WTC11 (cell line): Measurements from ENCODE around the gene CNGA3.

Source experiments
- ETV6 ChIP-seq: sonication (generic); formaldehyde crosslinking; IDR thresholded peaks from 2 replicates; pipeline ENCODE4 v1.8.1; 2022; ENCODE audit warnings: mild to moderate bottlenecking, missing genetic modification reagents
- FOXJ3 ChIP-seq: sonication (generic); formaldehyde crosslinking; IDR thresholded peaks from 2 replicates; pipeline ENCODE4 v1.9.0; 2021; ENCODE audit warnings: missing genetic modification reagents, mild to moderate bottlenecking, borderline replicate concordance
- JUN ChIP-seq: sonication (generic); formaldehyde crosslinking; IDR thresholded peaks from 2 replicates; pipeline ENCODE4 v1.8.0; 2023; ENCODE audit warnings: mild to moderate bottlenecking, missing genetic modification reagents
- NR3C1 ChIP-seq: sonication (generic); formaldehyde crosslinking; conservative IDR thresholded peaks from 2 replicates; pipeline ENCODE4 v1.8.1; 2023; ENCODE audit warnings: low read depth, mild to moderate bottlenecking, missing genetic modification reagents
- OVOL2 ChIP-seq: fragments of 250-450 bp; sonication (Bioruptor Pico); IDR thresholded peaks from 2 replicates; pipeline ENCODE4 v1.9.0; 2021; ENCODE audit warnings: mild to moderate bottlenecking, borderline replicate concordance
- SP1 ChIP-seq: sonication (generic); formaldehyde crosslinking; conservative IDR thresholded peaks from 2 replicates; pipeline ENCODE4 v1.8.1; 2022; ENCODE audit warnings: missing genetic modification reagents
- TCF7 ChIP-seq: sonication (generic); formaldehyde crosslinking; IDR thresholded peaks from 2 replicates; pipeline ENCODE4 v1.8.0; 2022; ENCODE audit warnings: mild to moderate bottlenecking, low read depth, missing genetic modification reagents, moderate library complexity
- TEAD4 ChIP-seq: sonication (generic); formaldehyde crosslinking; IDR thresholded peaks from 2 replicates; pipeline ENCODE4 v1.8.0; 2022; ENCODE audit warnings: mild to moderate bottlenecking, missing genetic modification reagents
- TP53 ChIP-seq: sonication (generic); formaldehyde crosslinking; IDR thresholded peaks from 2 replicates; pipeline ENCODE4 v1.8.1; 2023; ENCODE audit warnings: mild to moderate bottlenecking, missing genetic modification reagents
- ZNF263 ChIP-seq: sonication (generic); formaldehyde crosslinking; IDR thresholded peaks from 2 replicates; pipeline ENCODE4 v1.8.1; 2022; ENCODE audit warnings: low read depth, mild to moderate bottlenecking, moderate library complexity, missing genetic modification reagents
- ZNF317 ChIP-seq: sonication (generic); formaldehyde crosslinking; IDR thresholded peaks from 2 replicates; pipeline ENCODE4 v1.8.1; 2023; ENCODE audit warnings: low read depth, mild to moderate bottlenecking, moderate library complexity, missing genetic modification reagents, borderline replicate concordance
- ZNF396 ChIP-seq: fragments of 250-450 bp; sonication (Bioruptor Pico); IDR thresholded peaks from 2 replicates; pipeline ENCODE4 v1.8.0; 2021; ENCODE audit warnings: mild to moderate bottlenecking, moderate library complexity, borderline replicate concordance
- TF ChIP-seq, protein P1 (sequence below): fragments of 200-600 bp; IDR thresholded peaks from 2 replicates; pipeline ENCODE4 v1.8.0; 2022; ENCODE audit warnings: antibody characterized with exemption
- TF ChIP-seq, protein P2 (sequence below): sonication (generic); formaldehyde crosslinking; conservative IDR thresholded peaks from 2 replicates; pipeline ENCODE4 v1.8.1; 2022; ENCODE audit warnings: mild to moderate bottlenecking, missing genetic modification reagents

DNA sequence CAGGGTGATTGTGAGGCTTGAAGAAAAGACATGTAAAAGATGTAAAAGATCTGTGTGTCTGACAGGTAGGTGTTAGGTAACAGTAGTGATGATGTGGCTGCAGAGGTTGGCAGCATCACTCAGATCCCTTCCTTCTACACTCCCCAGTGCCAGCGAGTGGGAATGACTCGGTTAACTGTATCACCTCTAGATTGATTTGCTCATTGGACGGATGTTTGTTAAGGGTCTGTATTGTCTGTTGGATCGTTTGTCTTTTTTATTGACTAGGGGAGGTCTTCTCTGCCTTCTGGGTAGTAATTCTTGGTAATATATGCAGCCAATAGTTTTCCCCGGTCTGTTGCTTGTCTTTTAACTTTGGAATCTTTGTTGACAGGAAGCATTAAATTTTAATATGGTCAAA is 44.8 kb upstream of the CNGA3 start:
- TF ChIP-seq JUN (CRISPR knock-in tag) (no peak), ZNF396 (CRISPR knock-in tag) (no peak), TEAD4 (CRISPR knock-in tag) (no peak), TP53 (CRISPR knock-in tag) (no peak), ZNF263 (no peak), ETV6 (CRISPR knock-in tag) (no peak), TCF7 (CRISPR knock-in tag) (no peak), NR3C1 (CRISPR knock-in tag) (no peak), ZNF317 (no peak), SP1 (CRISPR knock-in tag) (no peak), FOXJ3 (CRISPR knock-in tag) (no peak), OVOL2 (CRISPR knock-in tag) (no peak)
- TF ChIP-seq, protein P1, sequence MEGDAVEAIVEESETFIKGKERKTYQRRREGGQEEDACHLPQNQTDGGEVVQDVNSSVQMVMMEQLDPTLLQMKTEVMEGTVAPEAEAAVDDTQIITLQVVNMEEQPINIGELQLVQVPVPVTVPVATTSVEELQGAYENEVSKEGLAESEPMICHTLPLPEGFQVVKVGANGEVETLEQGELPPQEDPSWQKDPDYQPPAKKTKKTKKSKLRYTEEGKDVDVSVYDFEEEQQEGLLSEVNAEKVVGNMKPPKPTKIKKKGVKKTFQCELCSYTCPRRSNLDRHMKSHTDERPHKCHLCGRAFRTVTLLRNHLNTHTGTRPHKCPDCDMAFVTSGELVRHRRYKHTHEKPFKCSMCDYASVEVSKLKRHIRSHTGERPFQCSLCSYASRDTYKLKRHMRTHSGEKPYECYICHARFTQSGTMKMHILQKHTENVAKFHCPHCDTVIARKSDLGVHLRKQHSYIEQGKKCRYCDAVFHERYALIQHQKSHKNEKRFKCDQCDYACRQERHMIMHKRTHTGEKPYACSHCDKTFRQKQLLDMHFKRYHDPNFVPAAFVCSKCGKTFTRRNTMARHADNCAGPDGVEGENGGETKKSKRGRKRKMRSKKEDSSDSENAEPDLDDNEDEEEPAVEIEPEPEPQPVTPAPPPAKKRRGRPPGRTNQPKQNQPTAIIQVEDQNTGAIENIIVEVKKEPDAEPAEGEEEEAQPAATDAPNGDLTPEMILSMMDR = no peak
- TF ChIP-seq, protein P2, sequence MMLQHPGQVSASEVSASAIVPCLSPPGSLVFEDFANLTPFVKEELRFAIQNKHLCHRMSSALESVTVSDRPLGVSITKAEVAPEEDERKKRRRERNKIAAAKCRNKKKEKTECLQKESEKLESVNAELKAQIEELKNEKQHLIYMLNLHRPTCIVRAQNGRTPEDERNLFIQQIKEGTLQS (CRISPR knock-in tag) = no peak
